Gastrocnemius medialis (tissue), 4 donors: ENCODE data around the gene TNFSF18. TPM values are rescaled to one million over a fixed set of nuclear protein-coding genes. Genes with fewer than 3 reads are reported as not detected.

Source experiments
- ATAC-seq, 2 donors: fragments of 150-250 bp; one replicate each; pipeline ENCODE4 v1.9.1; 2016
- DNase-seq, 2 donors: peaks; one replicate each; pipeline ENCODE4 v3.0.0-alpha.2; 2019
- H3K27ac ChIP-seq, 4 donors: fragments of 200-600 bp; sonication (generic); 1 replicate in 1 of 4; 2 replicates in 3 of 4; pipeline ENCODE4 v1.5.1; 2016 to 2018; ENCODE audit warnings: mild to moderate bottlenecking in 2 of 4, moderate library complexity in 1 of 4
- H3K27me3 ChIP-seq, 3 donors: fragments of 200-600 bp; sonication (generic) in 2 of 3; 1 replicate in 1 of 3; 2 replicates in 2 of 3; pipeline versions ENCODE4 v1.5.1 to v1.6.0; 2016 to 2019; ENCODE audit warnings: mild to moderate bottlenecking in 1 of 3, moderate library complexity in 1 of 3
- H3K36me3 ChIP-seq, 2 donors: fragments of 200-600 bp; sonication (generic) in 1 of 2; one replicate each; pipeline ENCODE4 v1.5.1; 2017 to 2018
- H3K4me1 ChIP-seq, 2 donors: fragments of 200-600 bp; sonication (generic) in 1 of 2; one replicate each; pipeline ENCODE4 v1.5.1; 2016 to 2017; ENCODE audit warnings: mild to moderate bottlenecking in 2 of 2
- H3K4me3 ChIP-seq, 4 donors: fragments of 200-600 bp; sonication (generic) in 3 of 4; 1 replicate in 1 of 4; 2 replicates in 3 of 4; pipeline ENCODE4 v1.5.1; 2016 to 2019; ENCODE audit warnings: mild to moderate bottlenecking in 2 of 4
- H3K9me3 ChIP-seq, 3 donors: fragments of 200-600 bp; sonication (generic) in 2 of 3; 1 replicate in 1 of 3; 2 replicates in 2 of 3; pipeline ENCODE4 v1.5.1; 2016 to 2019
- CTCF ChIP-seq, 5 experiments: fragments of 450-650 bp in 3 of 5; fragments of 200-600 bp in 2 of 5; sonication (generic) in 2 of 5; IDR thresholded peaks in 4 of 5; conservative IDR thresholded peaks in 1 of 5; 1 replicate in 4 of 5; 2 replicates in 1 of 5; pipeline ENCODE4 v1.5.1; 2016 to 2019; ENCODE audit warnings: antibody characterized with exemption in 5 of 5, mild to moderate bottlenecking in 3 of 5, moderate library complexity in 3 of 5
- POLR2A ChIP-seq, 2 donors: fragments of 450-650 bp; IDR thresholded peaks; one replicate each; pipeline ENCODE4 v1.6.1; 2017; ENCODE audit warnings: antibody characterized with exemption in 2 of 2, mild to moderate bottlenecking in 2 of 2, moderate library complexity in 2 of 2
- in situ Hi-C, 4 donors: fragments of 200-750 bp; cut with MboI; loops; one replicate each; pipeline versions ENCODE4 v1.15.0 to v1.8.0; 2017; ENCODE audit warnings: low sequenced_read_pairs in 4 of 4
- intact Hi-C: fragments of 100-400 bp; cut with DNase I; formaldehyde crosslinking; loops from one replicate; pipeline ENCODE4 v1.15.1; 2023; ENCODE audit warnings: low total_unique reads
- total RNA-seq, 4 donors: library from RNA; depleted of rRNA; stranded (reverse); fragments of >200 nt; gene quantifications; one replicate each; pipeline versions ENCODE4 v1.1.0 to v1.2.3, GENCODE V29; 2016

The TNFSF18 gene
- total RNA-seq, 4 donors from 2014 or later: not detected

GRCh38 chr1:173056365-173056764, 5.6 kb upstream of the TNFSF18 start:
- intact Hi-C loops: no loop called here
- in situ Hi-C loops: no loop called here
- DNase-seq: no peak
- Histone ChIP-seq H3K9me3 (no peaks in the 10 kb centered on the region), H3K36me3 (no peaks in the 10 kb centered on the region), H3K4me1 (peaks cover 0 to 6% of the 10 kb centered on the region in 2 donors), H3K4me3 (no peak overlapping the region), H3K27ac (no peak overlapping the region), H3K27me3 (no peaks in the 10 kb centered on the region)
- no peak for TF ChIP-seq POLR2A (IDR thresholded peaks at IDR 0.05)
- no peak for ATAC-seq

GRCh38 chr1:173052681-173053196, 2.0 kb upstream of the TNFSF18 start:
- no peak overlapping the region for H3K4me3 ChIP-seq
- no peaks in the 10 kb centered on the region for H3K36me3 ChIP-seq
- intact Hi-C loops: no loop called here
- DNase-seq (no peak), ATAC-seq (no peak)
- no peaks in the 10 kb centered on the region for H3K27me3 ChIP-seq
- H3K27ac ChIP-seq: no peak overlapping the region
- in situ Hi-C loops: no loop called here
- TF ChIP-seq POLR2A (IDR thresholded peaks at IDR 0.05): no peak
- no peak for TF ChIP-seq CTCF (IDR thresholded peaks at IDR 0.05 in 4 of 5, conservative IDR thresholded peaks at IDR 0.05 in 1 of 5)
- H3K9me3 ChIP-seq: no peaks in the 10 kb centered on the region
- peaks cover 0 to 6% of the 10 kb centered on the region in 2 donors for H3K4me1 ChIP-seq

- ATAC-seq (no peak), DNase-seq (no peak)
- TF ChIP-seq POLR2A (IDR thresholded peaks at IDR 0.05): no peak
- TF ChIP-seq CTCF (IDR thresholded peaks at IDR 0.05 in 4 of 5, conservative IDR thresholded peaks at IDR 0.05 in 1 of 5): no peak
- Histone ChIP-seq H3K27me3 (no peaks in the 10 kb centered on the region), H3K27ac (no peak overlapping the region), H3K36me3 (no peaks in the 10 kb centered on the region), H3K9me3 (no peaks in the 10 kb centered on the region), H3K4me3 (no peak overlapping the region), H3K4me1 (peaks cover 0 to 6% of the 10 kb centered on the region in 2 donors)
- in situ Hi-C loops: no loop called here
- intact Hi-C loops: no loop called here
Measured at GRCh38 chr1:173049322-173049633, 1.5 kb downstream of the TNFSF18 start.

- H3K4me3 ChIP-seq: no peak overlapping the region
- no peaks in the 10 kb centered on the region for H3K9me3 ChIP-seq
- in situ Hi-C loops: no loop called here
- no peak for ATAC-seq
- intact Hi-C loops: no loop called here
- TF ChIP-seq POLR2A (IDR thresholded peaks at IDR 0.05): no peak
- TF ChIP-seq CTCF (IDR thresholded peaks at IDR 0.05 in 4 of 5, conservative IDR thresholded peaks at IDR 0.05 in 1 of 5): no peak
- no peak for DNase-seq
- no peaks in the 10 kb centered on the region for H3K36me3 ChIP-seq
- peaks cover 0 to 6% of the 10 kb centered on the region in 2 donors for H3K4me1 ChIP-seq
- no peak overlapping the region for H3K27ac ChIP-seq
- no peaks in the 10 kb centered on the region for H3K27me3 ChIP-seq
Measured at GRCh38 chr1:173048621-173049321, 2.0 kb downstream of the TNFSF18 start.

GRCh38 chr1:173044656-173045055, 6.1 kb downstream of the TNFSF18 start:
- no peak for ATAC-seq
- in situ Hi-C loops: no loop called here
- no peaks in the 10 kb centered on the region for H3K36me3 ChIP-seq
- no peak for DNase-seq
- H3K9me3 ChIP-seq: no peaks in the 10 kb centered on the region
- no peaks in the 10 kb centered on the region for H3K27me3 ChIP-seq
- H3K4me3 ChIP-seq: no peak overlapping the region
- H3K27ac ChIP-seq: no peak overlapping the region
- TF ChIP-seq POLR2A (IDR thresholded peaks at IDR 0.05) (no peak), CTCF (IDR thresholded peaks at IDR 0.05 in 4 of 5, conservative IDR thresholded peaks at IDR 0.05 in 1 of 5) (no peak)
- no peaks in the 10 kb centered on the region for H3K4me1 ChIP-seq
- intact Hi-C loops: no loop called here
